MM.1S (cell line): Measurements from ENCODE around the gene SH2D1B.

Source experiments
- DNase-seq: peaks from one replicate; pipeline ENCODE4 v3.0.0-alpha.2; 2015
- H2AFZ ChIP-seq: fragments of 300-600 bp; sonication (generic); 2 replicates; pipeline ENCODE4 v1.6.0; 2016; ENCODE audit warnings: antibody characterized with exemption, low read length
- H3F3A ChIP-seq: fragments of 300-600 bp; sonication (generic); 2 replicates; pipeline ENCODE4 v1.6.1; 2016; ENCODE audit warnings: mild to moderate bottlenecking, antibody characterized with exemption, low read length, moderate library complexity, mixed read lengths; ENCODE audit not compliant: insufficient read depth
- H3K27ac ChIP-seq: fragments of 300-600 bp; sonication (generic); 2 replicates; pipeline ENCODE4 v1.5.1; 2016; ENCODE audit warnings: mild to moderate bottlenecking, low read length
- H3K27me3 ChIP-seq: fragments of 300-600 bp; sonication (generic); replicated peaks from 2 replicates; pipeline ENCODE4 v1.6.0; 2016; ENCODE audit warnings: low read length; ENCODE audit not compliant: insufficient read depth
- H3K36me3 ChIP-seq: fragments of 300-600 bp; sonication (generic); replicated peaks from 2 replicates; pipeline ENCODE4 v1.6.1; 2016; ENCODE audit warnings: mild to moderate bottlenecking, low read length, mixed read lengths; ENCODE audit not compliant: insufficient read depth
- H3K4me1 ChIP-seq: fragments of 300-600 bp; sonication (generic); 2 replicates; pipeline ENCODE4 v1.6.1; 2016; ENCODE audit warnings: low read length, mixed read lengths
- H3K4me2 ChIP-seq: fragments of 300-600 bp; sonication (generic); 2 replicates; pipeline ENCODE4 v1.6.0; 2016; ENCODE audit warnings: low read depth, low read length
- H3K4me3 ChIP-seq: fragments of 300-600 bp; sonication (generic); 2 replicates; pipeline ENCODE4 v1.5.1; 2016; ENCODE audit warnings: low read length, mixed read lengths
- H3K79me2 ChIP-seq: fragments of 300-600 bp; sonication (generic); 2 replicates; pipeline ENCODE4 v1.6.1; 2016; ENCODE audit warnings: mixed run types, low read length, mixed read lengths
- H3K9ac ChIP-seq: fragments of 300-600 bp; sonication (generic); 2 replicates; pipeline ENCODE4 v1.6.1; 2016; ENCODE audit warnings: low read length, mixed read lengths
- H3K9me2 ChIP-seq: fragments of 300-600 bp; sonication (generic); replicated peaks from 2 replicates; pipeline ENCODE4 v1.6.1; 2016; ENCODE audit warnings: mild to moderate bottlenecking, low read length, mixed read lengths; ENCODE audit not compliant: insufficient read depth
- H3K9me3 ChIP-seq: fragments of 300-600 bp; sonication (generic); replicated peaks from 2 replicates; pipeline ENCODE4 v1.6.1; 2016; ENCODE audit warnings: mild to moderate bottlenecking, low read length, mixed read lengths; ENCODE audit not compliant: insufficient read depth
- H4K20me1 ChIP-seq: fragments of 300-600 bp; sonication (generic); 2 replicates; pipeline ENCODE4 v1.6.1; 2016; ENCODE audit warnings: mild to moderate bottlenecking, low read length, moderate library complexity, mixed read lengths; ENCODE audit not compliant: insufficient read depth
- EZH2 ChIP-seq: fragments of 300-600 bp; sonication (generic); optimal IDR thresholded peaks from 2 replicates; pipeline ENCODE3; 2017; ENCODE audit warnings: low read depth, mild to moderate bottlenecking, antibody characterized with exemption, low read length, mixed read lengths
- EZH2phosphoT487 ChIP-seq: fragments of 300-600 bp; sonication (generic); IDR thresholded peaks from 2 replicates; pipeline ENCODE4 v1.6.1; 2018; ENCODE audit warnings: antibody characterized with exemption, low read length
- TF ChIP-seq, protein P1 (sequence below): fragments of 300-600 bp; sonication (generic); IDR thresholded peaks from 2 replicates; pipeline ENCODE4 v1.5.1; 2016; ENCODE audit warnings: antibody characterized with exemption, low read length, mixed read lengths

The SH2D1B gene

DNA sequence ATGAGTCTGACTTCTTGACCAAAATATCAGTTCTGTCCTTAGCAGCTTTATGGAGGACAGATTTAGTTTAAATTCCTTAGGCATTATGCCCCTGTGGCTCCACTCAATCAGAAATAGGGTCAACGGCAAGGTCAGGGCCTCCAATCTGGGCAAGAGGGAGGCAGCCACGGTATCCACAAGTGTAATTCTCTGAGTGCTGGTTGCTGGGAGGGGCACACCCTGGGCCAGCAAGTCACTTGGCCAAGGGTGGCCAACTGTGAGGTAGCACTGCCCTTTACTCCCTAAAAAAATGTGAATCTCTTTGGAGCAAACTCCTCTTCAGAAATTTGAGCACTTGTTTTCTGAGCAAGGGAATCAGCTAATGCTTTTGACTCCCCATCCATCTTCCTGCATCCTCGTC is 48.1 kb downstream of the SH2D1B start:
- no peaks in the 10 kb centered on the region for H3K79me2 ChIP-seq
- no peak for DNase-seq
- H3K4me1 ChIP-seq = peaks cover 22% of the 10 kb centered on the region
- TF ChIP-seq, protein P1, sequence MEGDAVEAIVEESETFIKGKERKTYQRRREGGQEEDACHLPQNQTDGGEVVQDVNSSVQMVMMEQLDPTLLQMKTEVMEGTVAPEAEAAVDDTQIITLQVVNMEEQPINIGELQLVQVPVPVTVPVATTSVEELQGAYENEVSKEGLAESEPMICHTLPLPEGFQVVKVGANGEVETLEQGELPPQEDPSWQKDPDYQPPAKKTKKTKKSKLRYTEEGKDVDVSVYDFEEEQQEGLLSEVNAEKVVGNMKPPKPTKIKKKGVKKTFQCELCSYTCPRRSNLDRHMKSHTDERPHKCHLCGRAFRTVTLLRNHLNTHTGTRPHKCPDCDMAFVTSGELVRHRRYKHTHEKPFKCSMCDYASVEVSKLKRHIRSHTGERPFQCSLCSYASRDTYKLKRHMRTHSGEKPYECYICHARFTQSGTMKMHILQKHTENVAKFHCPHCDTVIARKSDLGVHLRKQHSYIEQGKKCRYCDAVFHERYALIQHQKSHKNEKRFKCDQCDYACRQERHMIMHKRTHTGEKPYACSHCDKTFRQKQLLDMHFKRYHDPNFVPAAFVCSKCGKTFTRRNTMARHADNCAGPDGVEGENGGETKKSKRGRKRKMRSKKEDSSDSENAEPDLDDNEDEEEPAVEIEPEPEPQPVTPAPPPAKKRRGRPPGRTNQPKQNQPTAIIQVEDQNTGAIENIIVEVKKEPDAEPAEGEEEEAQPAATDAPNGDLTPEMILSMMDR = no peak
- TF ChIP-seq EZH2phosphoT487 (no peak), EZH2 (no peak)
- no peak overlapping the region for H3K4me3 ChIP-seq
- H2AFZ ChIP-seq = no peak overlapping the region
- no peaks in the 10 kb centered on the region for H3K9me2 ChIP-seq
- H4K20me1 ChIP-seq = no peaks in the 10 kb centered on the region
- no peak overlapping the region for H3K4me2 ChIP-seq
- no peaks in the 10 kb centered on the region for H3K27me3 ChIP-seq
- H3K9ac ChIP-seq = no peak overlapping the region
- no peaks in the 10 kb centered on the region for H3K36me3 ChIP-seq
- H3K9me3 ChIP-seq = no peaks in the 10 kb centered on the region
- H3F3A ChIP-seq = no peaks in the 10 kb centered on the region
- no peak overlapping the region for H3K27ac ChIP-seq

DNA sequence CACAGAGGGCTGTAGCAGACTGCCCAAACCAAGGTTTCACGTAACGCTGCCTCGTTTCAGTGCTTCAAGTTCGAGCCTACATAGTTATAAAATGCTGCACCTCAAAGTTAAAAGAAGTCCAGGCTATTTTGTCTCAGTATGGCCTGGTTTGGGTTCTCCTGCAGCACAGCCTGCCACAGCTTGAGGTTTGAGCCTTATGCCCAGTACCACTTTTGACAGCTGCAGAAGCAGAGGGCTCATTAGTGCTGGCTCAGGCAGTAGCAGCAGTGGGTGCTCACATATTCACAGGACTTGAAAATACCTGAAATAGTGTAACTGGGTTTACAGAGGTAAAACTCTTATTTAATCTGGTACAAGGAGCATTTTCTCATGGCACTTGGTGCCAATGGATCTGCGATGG is 50.6 kb downstream of the SH2D1B start:
- H3F3A ChIP-seq = no peaks in the 10 kb centered on the region
- H3K79me2 ChIP-seq = no peaks in the 10 kb centered on the region
- H3K27ac ChIP-seq = no peak overlapping the region; the same call in 1 of the 2 replicates
- peaks cover 22% of the 10 kb centered on the region for H3K4me1 ChIP-seq
- no peak for TF ChIP-seq EZH2
- TF ChIP-seq EZH2phosphoT487 = no peak
- TF ChIP-seq, protein P1 = no peak
- no peaks in the 10 kb centered on the region for H4K20me1 ChIP-seq
- no peak for DNase-seq
- no peak overlapping the region for H3K4me3 ChIP-seq
- H3K9me3 ChIP-seq = no peaks in the 10 kb centered on the region
- no peak overlapping the region for H2AFZ ChIP-seq
- no peaks in the 10 kb centered on the region for H3K27me3 ChIP-seq
- H3K36me3 ChIP-seq = no peaks in the 10 kb centered on the region
- no peak overlapping the region for H3K4me2 ChIP-seq
- no peak overlapping the region for H3K9ac ChIP-seq
- no peaks in the 10 kb centered on the region for H3K9me2 ChIP-seq

DNA sequence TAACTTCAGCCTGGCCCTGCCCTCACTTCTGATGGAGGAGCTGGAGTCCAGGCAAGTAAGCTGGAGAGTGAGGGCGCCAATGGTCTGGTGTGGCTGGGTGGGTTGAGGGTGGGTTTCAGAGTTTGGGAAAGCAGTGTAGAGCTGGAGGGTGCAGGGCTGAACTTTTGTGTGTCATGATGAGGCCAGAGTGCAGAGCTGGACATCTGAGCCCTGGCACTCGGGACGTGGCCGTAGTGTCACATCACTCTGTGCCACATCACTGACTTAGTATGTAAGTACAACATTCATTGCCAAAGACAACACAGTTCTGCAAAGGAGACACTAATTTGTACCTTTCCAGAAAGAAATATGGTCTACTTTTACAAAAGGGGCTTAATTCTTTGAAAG is 51.1 kb downstream of the SH2D1B start:
- H3K9me2 ChIP-seq = no peaks in the 10 kb centered on the region
- no peak overlapping the region for H3K4me2 ChIP-seq
- H2AFZ ChIP-seq = no peak overlapping the region
- DNase-seq = no peak
- peaks cover 22% of the 10 kb centered on the region for H3K4me1 ChIP-seq
- no peaks in the 10 kb centered on the region for H3F3A ChIP-seq
- H4K20me1 ChIP-seq = no peaks in the 10 kb centered on the region
- TF ChIP-seq, protein P1 = no peak
- TF ChIP-seq EZH2 (no peak), EZH2phosphoT487 (no peak)
- no peaks in the 10 kb centered on the region for H3K27me3 ChIP-seq
- H3K4me3 ChIP-seq = no peak overlapping the region
- H3K9ac ChIP-seq = no peak overlapping the region
- no peaks in the 10 kb centered on the region for H3K36me3 ChIP-seq
- H3K79me2 ChIP-seq = no peaks in the 10 kb centered on the region
- no peaks in the 10 kb centered on the region for H3K9me3 ChIP-seq
- H3K27ac ChIP-seq = no peak overlapping the region
